GM12892 (cell line): ENCODE measurements around the gene TIE1.

Experiments
- POLR2A ChIP-seq: IDR thresholded peaks from 2 replicates; pipeline ENCODE4 v1.6.1; 2011; ENCODE audit warnings: low read depth, low read length, control low read depth
- POLR2AphosphoS5 ChIP-seq: IDR thresholded peaks from 2 replicates; pipeline ENCODE4 v1.6.1; 2011; ENCODE audit warnings: low read depth, low read length, control low read depth
- TAF1 ChIP-seq: IDR thresholded peaks from 2 replicates; pipeline ENCODE4 v1.6.1; 2011; ENCODE audit warnings: low read depth, mild to moderate bottlenecking, control low read depth, low read length, borderline replicate concordance

- TF ChIP-seq POLR2A (no peak), POLR2AphosphoS5 (no peak), TAF1 (no peak)
Measured at GRCh38 chr1:43279161-43279560, 21.6 kb upstream of the TIE1 start.
